Globus pallidus (tissue), 1 donor: ENCODE data around the gene ADGRV1.
A peak's percentile ranks its signal among the peaks of the same experiment; 100 is the strongest.
"Not testable (repeated sequence)": the region's sequence is repeated elsewhere in the genome, so short reads cannot be mapped to it uniquely, and the experiment has no call there.

Experiments
- DNase-seq: peaks from one replicate; pipeline ENCODE4 v3.0.0-alpha.2; 2015; ENCODE audit warnings: low spot score

The ADGRV1 gene

DNA sequence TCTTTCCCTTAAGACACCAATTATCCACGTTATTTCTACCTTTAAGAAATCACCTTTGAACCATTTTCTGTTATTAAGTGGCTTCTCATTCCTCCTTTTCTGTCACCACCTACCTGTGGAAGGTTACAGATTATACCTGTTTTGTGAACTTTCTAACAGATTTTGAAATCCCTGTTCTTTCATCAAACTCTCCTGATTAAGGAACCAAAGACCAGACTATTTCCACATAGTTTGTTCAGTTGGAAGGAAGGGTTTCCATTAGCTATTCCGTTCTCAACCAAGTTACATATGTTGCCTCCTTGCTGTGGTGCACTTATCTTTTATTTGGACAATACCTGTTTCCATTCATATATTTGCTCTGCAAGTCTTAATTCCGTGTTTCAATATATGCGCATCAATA lies 343.6 kb downstream of the ADGRV1 start:
- no peak for DNase-seq

DNA sequence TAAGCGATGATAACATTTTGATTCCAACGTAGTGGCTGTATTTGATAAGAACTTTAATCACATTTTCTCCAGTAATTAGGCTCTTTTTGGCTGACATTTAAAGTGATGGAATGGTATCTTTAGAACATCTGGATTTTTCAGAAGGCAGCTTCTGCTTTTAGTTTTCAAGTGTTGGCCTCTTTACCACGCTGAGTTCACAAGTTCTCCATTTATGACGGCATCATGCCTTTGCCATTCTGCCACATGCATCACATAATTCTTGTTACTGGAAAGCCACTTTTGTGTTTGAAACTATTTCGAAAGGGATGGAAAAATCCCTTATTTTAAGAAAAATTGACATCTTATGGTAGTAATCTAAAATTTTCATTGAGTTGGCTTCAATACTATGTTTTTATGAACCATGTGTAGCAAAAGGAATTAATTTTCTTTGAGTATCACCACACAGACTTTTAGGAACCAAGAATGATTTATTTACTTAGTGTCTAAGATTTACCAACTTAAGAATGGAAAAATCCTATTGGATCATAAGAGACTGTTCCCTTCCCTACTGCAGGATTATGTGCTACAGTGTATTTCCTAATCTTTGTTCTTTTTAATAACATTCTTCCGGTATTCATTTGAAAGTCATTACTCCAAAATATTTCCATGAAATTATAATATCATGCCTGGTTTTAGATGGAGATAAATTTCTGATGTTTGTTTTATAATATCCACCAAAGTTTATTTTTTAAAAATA lies 344.2 kb downstream of the ADGRV1 start:
- no peak for DNase-seq

DNA sequence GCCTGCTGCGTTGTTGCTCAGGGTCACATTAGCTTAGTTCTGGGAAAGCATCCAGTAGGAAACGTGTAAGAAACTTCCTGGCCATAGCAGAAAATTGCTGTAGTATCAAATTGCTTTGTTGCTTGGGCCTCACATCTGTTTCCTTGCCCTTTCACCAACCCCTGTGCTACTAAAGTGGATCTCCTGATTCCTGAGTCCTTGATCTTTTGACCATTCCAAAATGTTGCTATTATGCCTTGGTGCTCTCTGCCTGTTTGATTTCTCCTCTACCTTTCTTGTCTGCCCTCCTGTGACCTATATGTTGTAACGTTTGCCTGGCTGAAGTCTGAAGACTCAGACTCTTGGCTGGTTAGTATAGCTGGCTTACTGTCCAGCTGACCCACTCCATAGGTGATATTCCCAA lies 350.5 kb downstream of the ADGRV1 start:
- DNase-seq, result no peak

DNA sequence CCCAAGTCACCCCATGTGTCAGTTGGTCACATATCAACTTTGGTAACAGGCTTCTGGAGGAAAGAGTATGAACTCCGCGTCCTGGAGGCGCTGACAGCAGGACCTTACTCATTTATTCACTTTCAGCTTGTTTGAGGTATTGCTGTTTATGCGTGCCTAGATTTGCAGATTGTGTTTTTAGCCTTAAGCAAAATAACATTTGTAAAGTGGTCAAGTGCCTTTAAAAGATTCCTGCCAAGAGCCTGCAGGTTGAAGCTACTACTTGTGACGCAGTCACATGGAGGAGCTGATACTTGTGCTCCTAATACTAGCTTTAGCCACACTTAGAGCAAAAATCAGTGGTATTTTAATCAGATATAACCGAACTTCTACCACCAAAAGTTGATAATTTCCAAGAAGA lies 351.3 kb downstream of the ADGRV1 start:
- no peak for DNase-seq

DNA sequence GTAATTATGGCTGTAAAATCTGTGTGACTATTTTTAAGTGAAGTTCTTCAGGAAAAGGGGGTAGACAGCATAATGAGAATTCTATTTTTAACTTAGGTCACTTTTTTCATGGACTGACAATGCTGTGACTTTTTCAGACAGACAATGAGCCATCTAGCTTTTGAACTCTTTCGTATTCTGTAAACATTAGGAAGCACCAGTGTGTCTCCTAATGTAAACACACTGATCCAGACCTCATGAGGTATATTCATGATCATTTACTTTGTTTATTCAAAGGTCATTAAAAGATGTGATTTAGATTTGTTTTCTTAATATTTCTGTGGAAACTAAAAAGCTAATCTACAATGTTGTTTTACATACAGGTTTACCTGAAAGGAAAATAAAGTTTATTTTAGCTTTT lies 352.6 kb downstream of the ADGRV1 start:
- no peak for DNase-seq

DNA sequence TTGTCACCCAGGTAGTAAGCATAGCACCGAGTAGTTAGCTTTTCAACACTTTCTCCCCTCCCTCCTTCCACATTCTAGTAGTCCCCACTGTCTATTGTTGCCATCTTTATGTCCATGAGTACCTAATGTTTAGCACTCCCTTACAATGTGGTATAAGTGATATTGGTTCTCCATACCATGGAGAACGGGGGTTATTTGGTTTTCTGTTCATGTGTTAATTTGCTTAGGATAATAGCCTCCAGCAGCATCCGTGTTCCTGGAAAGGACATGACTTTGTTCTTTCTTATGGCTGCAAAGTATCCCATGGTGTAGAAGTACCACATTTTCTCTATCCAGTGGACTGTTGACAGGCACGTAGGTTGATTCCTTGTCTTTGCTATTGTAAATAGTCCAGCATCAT lies 353.9 kb downstream of the ADGRV1 start:
- no peak for DNase-seq

DNA sequence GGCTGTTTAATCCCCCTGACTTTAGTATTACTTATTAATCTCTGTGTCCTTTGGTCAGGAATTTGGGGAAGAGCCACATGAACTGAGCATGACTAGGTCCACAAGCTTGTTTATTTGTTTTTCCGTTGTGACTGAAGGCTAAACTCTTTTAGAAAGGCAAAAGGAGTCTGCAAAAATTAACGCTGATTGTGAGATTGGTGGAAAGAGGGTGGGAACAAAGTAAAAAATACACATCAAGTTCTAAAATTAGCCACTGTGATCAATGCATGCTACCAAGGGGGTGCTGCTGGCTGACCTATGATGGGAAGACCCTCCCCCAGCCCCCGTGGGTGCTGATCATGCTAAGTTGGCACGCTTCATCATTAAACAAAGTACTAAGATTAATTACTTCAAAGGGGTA lies 356.8 kb downstream of the ADGRV1 start:
- no peak for DNase-seq

DNA sequence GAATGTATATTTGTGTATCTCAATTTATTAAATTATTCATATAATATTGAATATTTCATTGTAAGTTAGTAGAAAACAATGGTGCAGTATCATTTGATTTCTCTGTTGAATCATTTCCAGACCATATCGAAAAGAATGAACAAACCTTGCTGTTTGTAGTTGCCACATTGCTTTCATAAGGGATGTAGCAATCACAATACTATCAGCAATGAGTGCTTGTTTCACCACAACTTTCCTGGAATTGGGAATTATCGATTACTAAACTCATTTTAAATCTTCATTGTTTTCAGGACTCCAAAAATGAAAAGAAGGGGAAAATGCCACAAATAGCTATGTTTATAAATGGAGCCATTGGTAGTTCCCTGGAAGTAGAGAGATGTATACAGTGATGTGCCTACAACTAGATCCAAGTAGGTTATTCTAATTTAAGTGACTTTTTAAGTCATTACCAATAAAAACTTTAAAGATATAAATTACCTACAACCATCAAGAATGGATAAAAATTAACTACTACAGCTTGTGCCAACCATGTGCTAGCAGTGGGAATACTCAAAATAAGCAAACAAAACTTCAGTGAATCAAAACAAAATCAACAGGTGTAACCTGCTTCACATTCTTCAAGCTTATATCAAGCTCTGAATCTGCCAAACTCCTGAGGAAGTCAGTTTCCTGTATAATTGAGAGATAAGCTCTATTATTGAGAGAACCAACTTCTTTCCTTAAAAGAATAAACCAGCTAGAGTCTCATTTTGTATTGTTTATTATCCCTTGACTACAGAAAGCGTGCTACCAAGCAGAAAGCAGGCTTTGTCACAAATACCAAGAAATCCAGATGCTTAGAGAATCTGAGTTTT lies 358.6 kb downstream of the ADGRV1 start:
- DNase-seq, result no peak

DNA sequence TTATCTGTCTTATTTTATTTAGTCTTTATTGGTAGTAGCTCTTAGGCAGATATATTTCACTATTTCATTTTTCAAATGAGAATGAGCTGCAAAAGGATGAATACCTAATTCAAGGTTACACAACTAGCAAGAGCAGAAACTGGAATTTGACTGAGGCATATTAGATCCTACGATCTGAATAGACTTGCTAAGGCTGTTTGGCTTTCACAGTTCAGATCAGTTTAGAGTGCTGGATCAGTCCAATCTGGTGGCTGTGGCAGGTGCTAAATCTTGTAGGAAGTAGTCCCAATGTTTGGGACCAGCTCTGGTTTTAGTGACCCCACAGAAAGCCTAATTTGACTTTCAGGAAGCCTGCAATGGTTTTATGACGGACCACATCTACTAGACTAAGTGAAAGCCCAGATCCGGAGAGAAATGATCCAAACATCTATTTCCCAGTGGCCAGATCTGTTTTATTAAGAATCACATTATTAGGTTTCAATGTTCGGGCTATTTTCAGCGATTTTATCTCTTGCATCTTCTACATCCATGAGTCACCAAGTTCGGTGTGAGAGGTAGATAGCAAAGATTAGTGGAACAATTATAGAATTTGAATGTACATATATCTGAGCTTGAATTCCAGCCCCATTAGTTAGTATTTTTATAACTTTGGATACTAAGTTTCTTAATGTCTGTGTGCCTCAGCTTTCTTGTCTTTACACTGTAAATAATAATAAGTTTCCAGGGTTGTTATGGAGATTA lies 359.5 kb downstream of the ADGRV1 start:
- DNase-seq, result no peak

DNA sequence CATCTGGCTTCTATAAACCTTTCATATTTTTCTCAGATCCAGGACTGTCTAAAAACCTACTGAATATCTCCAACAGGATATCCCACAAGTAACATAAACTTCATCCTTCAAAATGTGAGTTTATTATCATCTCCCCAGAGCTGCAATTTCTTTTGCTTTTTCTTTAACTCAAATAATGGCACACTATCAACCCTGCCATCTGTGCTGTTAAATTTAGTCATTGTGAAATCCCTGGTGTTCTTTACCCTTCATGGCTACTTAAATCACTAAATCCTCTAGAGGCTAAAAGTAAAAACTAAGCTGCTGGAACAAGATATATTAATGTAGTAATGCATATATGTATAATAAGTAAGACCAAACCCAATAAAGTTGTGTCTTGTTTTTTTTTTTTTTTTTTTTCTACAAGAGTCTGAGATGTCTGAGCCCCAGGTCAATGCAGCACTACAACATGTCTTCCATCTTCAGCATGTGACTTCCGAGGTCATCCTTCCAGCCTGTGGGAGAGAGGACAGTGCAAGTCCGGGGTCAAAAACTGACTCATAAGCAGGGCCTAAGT lies 362.9 kb downstream of the ADGRV1 start:
- no peak for DNase-seq

DNA sequence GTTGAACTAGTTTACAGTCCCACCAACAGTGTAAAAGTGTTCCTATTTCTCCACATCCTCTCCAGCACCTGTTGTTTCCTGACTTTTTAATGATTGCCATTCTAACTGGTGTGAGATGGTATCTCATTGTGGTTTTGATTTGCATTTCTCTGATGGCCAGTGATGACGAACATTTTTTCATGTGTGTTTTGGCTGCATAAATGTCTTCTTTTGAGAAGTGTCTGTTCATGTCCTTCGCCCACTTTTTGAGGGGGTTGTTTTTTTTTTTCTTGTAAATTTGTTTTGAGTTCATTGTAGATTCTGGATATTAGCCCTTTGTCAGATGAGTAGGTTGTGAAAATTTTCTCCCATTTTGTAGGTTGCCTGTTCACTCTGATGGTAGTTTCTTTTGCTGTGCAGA lies 365.6 kb downstream of the ADGRV1 start:
- not testable (repeated sequence) for DNase-seq

DNA sequence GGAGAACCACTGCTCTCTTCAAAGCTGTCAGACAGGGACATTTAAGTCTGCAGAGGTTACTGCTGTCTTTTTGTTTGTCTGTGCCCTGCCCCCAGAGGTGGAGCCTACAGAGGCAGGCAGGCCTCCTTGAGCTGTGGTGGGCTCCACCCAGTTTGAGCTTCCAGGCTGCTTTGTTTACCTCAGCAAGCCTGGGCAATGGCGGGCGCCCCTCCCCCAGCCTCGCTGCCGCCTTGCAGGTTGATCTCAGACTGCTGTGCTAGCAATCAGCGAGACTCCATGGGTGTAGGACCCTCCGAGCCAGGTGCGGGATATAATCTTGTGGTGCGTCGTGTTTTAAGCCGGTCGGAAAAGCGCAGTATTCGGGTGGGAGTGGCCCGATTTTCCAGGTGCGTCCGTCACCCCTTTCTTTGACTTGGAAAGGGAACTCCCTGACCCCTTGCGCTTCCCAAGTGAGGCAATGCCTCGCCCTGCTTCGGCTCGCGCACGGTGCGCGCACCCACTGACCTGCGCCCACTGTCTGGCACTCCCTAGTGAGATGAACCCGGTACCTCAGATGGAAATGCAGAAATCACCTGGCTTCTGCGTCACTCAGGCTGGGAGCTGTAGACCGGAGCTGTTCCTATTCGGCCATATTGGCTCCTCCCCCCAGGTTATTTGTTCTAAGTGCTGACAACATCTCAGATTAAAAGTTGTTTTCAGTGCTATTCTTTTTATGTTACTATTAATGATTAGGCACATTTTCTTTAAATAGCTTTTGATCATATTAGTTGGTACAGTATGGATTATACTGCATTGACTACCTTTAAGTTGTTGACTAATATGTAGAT lies 370.6 kb downstream of the ADGRV1 start:
- DNase-seq, result not testable (repeated sequence)

DNA sequence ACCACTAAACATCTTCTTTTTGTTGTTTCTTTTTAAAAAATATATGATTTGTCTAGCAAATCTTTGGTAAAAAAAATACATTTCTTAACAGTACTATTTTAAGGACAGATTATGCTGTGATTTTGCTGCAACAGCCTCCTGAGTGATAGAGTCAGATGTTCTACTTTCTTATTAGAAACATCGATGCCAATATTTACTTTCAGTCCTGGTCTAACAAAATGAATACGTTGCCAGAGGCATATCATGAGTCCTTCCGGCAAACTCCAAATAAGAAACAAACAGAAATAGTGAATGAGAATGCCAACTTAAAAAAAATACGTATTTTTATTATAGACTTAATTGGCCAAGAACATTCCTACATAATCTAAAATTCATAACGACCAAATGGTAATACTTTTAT lies 371.5 kb downstream of the ADGRV1 start:
- DNase-seq, result no peak

DNA sequence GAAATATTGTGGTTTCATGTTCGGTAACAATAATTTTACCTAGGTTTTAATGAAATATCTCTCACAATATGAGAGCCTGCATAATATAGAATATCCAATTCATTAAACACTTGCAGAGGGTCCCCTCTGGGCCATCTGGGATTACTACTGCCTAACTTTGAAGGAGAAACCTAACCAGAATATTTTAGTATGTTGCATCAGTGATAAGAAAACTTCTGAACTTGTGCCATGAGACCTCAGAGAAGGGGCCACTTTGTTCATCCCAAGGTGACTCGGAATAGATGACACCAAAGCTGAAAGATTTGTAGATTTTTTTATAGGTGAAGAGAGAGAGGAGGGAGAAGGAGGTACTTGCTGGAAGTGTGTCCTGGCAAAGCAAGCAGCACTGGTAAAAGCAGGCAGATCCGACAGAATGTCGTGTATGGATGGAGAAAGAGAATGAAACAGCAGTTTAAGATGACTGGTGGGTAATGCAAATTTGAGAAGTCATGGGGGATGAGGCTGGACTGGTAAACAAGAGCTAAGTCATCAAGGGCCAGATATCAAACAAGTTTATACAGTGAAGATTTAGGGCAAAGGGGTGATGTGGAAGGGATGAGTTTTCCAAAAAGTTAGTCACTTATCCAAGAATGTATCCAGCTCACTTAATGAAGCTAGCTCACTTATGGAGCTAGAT lies 372.3 kb downstream of the ADGRV1 start:
- DNase-seq, result no peak

DNA sequence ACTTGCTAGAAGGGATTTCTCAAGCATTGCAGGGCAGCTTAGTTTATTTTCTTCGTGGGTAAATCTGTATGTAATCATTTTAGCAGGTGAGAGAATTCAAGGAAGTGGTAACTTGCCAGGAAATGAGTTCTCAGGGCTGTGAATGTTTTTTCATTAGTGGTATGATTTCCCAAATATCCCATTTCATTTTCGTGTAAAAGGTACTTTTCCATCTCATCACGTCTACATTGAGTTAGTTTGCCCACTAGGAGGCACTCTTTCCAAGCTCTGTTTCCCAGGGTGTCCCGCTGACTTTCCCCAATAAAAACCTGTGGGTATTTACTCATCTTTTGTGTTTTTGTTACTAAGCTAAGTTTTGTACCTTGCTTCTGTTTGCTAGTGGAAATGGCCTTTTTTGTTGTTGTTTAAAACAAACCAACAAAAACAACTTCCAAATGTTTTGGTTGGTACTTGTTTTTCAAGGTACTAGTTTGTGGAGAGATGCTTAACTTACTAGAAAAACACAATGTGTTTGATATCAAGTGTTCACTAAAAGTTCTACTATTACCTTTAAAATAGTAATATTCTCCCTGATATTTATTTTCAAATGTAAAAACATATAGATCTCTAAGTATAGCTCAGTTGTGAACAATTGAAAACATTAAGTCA lies 373.6 kb downstream of the ADGRV1 start:
- DNase-seq, result peak; percentile 29

DNA sequence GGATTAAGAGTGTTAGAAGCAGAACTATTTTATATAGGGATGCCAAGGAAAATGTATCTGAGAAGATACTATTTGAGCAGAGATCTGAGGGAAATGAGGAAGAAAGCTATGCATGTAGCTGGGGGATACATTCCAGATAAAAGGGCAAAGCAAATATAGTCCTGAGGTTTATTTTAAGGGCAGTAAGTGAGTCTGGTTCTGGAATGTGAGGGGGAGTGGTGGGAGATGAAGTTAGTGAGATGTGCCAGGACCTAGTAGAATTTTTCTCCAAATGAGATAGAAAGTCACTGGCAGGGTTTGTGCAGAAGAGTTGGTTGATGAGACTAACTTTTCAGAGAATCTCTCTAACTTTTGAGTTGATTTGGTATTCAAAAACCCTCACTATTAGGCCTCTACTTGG lies 374.7 kb downstream of the ADGRV1 start:
- DNase-seq, result no peak

DNA sequence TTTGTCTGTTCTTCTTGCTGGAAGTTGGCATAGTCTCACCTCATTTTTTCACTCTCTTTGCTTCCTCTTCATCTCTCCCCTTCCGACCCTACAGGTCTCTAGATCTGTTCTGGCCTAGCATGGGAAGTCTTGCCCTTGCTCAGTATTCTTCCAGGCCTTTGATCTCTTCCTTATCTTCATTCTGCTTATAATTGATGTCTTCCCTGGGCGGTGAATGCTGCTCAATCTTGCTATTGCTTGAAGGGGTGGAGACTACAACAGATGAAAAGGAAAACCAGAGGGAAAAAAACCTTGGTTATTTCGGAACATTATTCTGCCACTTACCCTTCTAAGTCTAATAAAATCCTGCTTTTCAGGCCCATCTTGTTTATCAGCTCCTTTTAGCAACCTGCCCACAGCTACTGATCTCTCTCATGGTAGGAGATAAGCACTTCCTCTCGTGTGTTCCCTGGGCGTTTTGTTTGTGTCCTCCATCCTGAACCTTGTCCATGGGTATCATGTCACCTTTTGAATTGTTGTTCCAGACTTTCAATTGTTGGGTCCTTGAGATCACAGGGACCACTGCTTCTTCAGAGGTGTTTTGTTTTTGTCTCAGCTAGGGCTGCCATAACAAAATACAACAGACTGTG lies 375.6 kb downstream of the ADGRV1 start:
- no peak for DNase-seq

DNA sequence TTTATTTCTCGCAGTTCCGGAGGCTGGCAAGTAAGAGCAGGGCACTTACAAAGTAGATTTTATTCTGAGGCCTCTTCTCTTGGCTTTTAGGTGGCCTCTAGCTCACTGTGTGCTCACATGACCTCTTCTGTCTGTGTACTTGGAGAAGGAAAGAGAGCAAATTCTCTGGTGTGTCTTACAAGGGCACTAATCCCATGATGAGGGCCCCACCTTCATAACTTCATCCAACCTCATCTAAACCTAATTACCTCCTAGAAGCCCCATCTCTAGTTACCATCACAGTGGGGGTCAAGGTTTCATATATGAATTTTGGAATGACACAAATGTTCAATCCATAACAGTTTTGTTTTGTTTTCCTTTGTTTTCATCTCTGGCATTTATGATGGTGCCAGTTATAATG lies 376.1 kb downstream of the ADGRV1 start:
- no peak for DNase-seq

DNA sequence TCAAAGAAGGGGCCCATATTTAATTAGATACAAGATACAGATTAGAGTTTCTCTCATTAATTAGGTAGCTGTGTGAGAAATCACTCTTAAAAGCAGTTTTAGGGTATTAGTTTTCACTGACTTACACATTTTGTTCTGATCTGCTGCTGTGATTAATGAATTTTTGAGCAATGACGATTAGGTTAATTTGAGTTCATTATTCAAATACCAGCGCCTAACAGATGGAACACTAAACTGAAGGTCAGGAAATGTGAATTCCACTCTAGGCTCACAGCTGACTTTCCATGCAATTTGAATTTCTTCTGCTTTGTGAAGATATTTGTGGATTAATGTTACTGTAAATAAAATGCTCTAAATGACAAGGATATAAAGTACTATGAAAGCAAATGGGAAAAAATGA lies 380.6 kb downstream of the ADGRV1 start:
- no peak for DNase-seq
